ENCODE measurements around the gene BCAM.
"Not testable (repeated sequence)": the region's sequence is repeated elsewhere in the genome, so short reads cannot be mapped to it uniquely, and the experiment has no call there.

Gene BCAM

DNA sequence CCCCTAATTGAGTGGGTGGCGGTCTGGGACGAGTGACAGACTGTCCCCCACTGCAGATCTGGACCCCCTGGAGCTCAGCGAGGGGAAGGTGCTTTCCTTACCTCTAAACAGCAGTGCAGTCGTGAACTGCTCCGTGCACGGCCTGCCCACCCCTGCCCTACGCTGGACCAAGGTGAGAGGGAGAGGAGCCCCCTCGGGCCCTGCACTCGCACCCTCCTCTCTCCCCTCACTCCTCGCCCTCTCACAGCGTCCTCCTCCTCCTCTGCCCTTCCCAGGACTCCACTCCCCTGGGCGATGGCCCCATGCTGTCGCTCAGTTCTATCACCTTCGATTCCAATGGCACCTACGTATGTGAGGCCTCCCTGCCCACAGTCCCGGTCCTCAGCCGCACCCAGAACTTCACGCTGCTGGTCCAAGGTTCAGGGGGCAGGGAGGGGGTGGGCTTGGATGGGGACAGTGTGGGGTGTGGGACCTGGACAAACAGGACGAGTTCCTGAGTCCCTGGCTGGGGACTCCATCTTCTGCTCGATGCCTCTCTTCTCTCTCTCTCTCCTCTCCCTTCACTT lies 9.6 kb downstream of the BCAM start:
- no peak for DNase-seq

DNA sequence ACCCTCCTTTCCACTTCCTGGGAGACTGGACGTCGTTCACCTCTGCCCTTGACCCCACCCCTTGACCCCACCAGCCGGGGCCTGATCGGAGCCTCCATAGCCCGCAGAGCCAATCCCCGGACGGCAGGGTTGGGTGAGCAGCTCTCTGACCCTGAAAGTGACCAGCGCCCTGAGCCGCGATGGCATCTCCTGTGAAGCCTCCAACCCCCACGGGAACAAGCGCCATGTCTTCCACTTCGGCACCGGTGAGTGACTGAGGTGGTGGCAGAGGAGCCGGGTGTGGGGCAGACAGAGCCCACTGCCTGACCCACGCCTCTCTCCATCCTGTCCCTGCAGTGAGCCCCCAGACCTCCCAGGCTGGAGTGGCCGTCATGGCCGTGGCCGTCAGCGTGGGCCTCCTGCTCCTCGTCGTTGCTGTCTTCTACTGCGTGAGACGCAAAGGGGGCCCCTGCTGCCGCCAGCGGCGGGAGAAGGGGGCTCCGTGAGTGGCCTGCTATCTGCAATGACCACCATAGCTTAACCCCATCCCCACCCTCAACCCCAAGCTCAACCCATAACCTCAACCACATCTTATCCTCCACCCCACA lies 10.4 kb downstream of the BCAM start:
- DNase-seq, result no peak

- no peak for DNase-seq
These were observed 12.0 kb downstream of the BCAM start for GRCh38 chr19:44820648-44821609.

- DNase-seq, result no peak
These were observed 13.3 kb downstream of the BCAM start for GRCh38 chr19:44822177-44822576.

- DNase-seq, result no peak
These were observed 13.9 kb downstream of the BCAM start for GRCh38 chr19:44822670-44823372.

GRCh38 chr19:44823373-44823698 lies 14.4 kb downstream of the BCAM start:
- no peak for DNase-seq

DNA sequence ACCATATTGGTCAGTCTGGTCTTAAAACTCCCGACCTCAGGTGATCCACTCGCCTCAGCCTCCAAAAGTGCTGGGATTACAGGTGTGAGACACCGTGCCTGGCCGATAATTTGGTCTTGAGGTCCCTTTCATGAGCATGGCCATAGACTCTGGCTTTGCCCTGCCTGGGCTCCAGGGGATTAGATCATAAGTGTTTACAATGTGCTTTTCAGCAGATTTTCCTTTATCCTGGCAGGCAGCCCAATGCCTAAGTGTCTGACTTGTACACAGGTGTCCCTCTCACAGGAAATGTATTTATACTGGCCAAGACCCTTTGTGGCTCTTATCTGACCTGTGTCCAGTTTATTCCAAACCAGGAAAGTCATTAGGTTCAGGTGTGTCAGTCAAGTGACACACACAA lies 15.9 kb downstream of the BCAM start:
- DNase-seq, result no peak

DNA sequence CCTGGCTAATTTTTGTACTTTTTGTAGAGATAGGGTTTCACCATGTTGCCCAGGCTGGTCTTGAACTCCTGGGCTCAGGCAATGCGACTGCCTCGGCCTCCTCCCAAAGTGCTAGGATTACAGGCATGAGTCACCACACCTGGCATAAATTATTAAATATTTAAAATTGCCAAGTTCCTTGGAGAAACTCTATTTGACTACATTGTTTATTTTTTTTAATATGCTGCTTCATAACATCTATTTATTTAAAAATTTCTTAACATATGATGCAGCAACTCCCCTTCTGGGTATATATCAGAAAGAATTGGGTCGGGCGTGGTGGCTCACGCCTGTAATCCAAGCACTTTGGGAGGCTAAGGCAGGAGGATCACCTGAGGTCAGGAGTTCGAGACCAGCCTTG lies 24.0 kb downstream of the BCAM start:
- DNase-seq, result not testable (repeated sequence)

DNA sequence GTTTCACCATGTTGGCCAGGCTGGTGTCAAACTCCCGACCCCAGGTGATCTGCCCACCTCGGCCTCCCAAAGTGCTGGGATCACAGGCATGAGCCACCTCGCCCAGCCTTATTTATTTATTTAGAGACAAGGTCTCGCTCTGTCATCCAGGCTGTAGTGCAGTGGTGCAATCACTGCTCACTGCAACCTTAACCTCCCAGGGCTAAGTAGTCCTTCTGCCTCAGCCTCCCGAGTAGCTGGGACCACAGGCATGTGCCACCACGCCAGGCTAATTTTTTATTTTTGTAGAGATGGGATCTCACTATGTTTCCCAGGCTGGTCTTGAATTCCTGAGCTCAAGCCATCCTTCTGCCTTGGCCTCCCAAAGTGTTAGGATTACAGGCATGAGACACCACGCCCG lies 25.5 kb downstream of the BCAM start:
- DNase-seq, result not testable (repeated sequence)

- no peak for DNase-seq
These were observed 30.4 kb downstream of the BCAM start for GRCh38 chr19:44839276-44839675.

- no peak for DNase-seq
These were observed 31.9 kb downstream of the BCAM start for GRCh38 chr19:44840811-44841210.

DNA sequence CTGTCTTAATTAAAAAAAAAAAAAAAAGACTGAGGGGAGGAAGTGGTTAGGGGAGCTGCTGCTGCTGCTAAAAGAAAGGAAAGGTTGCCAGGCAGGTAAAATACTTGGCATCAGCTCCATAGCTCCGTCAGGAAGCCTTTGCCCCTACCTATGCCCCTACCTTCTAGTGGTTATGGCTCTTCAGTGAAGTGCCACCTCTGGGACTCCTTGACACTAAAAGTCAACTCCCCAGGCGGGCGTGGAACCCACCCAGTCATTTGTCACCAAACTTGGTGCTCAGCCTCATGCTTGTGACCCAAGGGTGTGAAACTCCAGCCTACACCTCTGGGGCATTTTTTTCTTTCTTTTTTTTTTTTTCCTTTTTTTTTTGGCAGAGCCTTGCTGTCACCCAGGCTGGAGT lies 32.3 kb downstream of the BCAM start:
- DNase-seq, result no peak

DNA sequence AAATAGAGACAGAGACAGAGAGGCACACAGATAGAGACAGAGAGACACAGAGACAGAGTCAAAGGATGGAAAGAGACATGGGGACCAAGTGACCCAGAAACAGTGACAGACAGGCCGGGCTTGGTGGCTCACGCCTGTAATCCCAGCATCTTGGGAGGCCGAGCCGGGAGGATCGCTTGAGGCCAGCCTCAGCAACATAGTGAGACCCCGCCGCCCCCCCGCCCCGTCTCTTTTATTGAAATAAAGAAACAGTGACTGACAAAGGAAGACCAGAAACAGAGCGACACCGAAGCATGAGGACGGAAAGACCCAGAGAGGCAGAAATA lies 36.3 kb downstream of the BCAM start:
- peak; percentile 6 for DNase-seq

GRCh38 chr19:44845612-44846454 lies 36.9 kb downstream of the BCAM start, which contains the start of gene NECTIN2:
Gene NECTIN2 (plus strand): TSS chr19:44846297. CDS start chr19:44846526, 229 bp downstream.
- peak; percentile 74 for DNase-seq

DNA sequence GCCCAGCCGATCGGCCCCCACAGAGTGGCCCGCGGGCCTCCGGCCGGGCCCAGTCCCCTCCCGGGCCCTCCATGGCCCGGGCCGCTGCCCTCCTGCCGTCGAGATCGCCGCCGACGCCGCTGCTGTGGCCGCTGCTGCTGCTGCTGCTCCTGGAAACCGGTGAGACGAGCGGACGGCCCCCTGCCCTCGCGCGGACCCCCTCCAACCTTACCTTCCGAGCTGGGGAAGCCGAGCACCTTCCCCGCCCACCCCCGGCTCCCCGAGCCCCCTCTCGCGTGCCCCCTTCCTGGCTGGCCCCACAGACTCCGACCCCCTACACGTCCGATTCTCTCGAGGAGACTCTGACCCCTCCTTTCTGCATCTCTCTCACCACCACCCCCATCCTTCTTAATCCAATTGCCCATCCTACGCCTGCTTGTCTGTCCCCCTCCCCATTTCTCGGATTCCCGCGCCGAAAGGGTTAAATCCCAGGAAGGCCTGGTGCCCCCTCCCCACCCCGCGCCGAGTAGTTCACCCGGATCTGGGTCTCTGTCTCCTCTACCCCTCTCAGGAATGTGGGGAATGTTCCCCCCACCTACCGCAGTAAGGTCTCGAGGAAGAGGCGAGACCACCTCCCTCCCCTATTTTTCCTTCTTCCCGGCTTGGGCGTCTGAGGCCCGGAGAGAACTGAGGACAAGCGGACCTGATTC lies 37.7 kb downstream of the BCAM start:
- no peak for DNase-seq

DNA sequence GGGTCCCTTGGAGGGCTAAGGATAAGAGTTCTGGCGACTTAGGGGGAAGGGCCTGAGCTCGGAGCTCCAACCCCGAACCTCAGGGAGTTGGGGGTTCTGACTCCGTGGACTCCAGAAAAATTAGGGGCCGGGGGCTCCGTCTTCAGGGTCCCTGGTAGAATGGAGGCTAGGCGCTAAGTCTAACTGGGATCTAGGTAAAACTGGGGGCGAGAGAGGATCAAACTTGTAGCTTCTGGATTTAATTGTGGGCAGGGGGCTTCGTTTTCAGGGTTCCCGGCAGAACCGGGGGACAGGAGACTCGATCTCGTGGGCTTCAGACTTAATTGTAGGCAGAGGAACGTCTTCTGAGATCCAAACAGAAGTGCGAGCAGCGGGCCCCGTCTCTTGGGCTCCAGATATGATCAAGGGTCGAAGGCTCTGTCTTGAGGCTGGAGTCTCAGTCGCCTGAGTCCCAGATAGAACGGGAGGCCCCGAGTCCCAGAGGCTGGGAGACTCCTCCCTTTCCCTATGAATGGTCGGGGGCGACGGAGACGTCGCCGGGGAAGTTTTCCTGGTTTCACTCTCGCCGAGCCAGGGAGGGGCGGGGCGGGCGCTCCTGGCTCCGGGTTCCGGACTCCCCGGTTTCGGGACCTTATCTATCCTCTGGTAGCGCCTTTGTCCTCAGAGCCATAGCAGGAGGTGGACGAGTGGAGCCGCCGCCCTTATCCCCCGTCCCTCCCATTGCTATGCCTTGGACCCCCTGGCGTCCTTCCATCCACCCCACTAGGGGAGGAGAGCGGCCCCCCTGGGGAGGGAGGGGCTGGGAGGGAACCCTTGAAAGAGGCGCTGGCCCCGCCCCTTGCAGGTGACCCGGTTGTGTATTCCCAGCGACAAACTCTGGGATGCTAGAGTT lies 38.5 kb downstream of the BCAM start:
- peak; percentile 13 for DNase-seq

GRCh38 chr19:44848036-44848811 lies 39.3 kb downstream of the BCAM start:
- no peak for DNase-seq

- no peak for DNase-seq
These were observed 40.0 kb downstream of the BCAM start for GRCh38 chr19:44848812-44849447.

DNA sequence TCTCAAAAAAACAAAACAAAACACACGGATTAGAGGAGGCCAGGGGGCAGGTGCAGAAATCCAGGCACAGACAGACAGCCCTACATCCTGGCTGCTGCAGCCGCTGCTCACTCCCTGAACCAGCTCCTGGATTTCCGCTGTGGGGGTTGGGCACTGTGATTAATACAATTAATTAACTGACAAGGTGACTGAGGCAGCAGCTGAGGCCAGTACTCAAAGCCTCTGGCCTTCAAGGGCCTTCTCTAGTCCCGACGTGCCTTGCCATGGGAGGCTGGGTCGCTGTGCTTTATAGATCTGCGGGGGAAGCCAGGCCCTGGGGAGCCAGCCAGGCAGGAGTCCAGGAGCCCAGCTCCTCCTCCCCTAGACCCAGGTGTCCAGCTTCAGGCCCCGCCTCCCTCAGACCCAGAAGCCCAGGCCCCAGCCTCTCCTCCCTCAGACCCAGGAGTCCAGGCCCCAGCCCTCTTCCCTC lies 41.8 kb downstream of the BCAM start:
- DNase-seq, result no peak

Data from T-helper 9 cell (primary cell).